ENCODE data around the gene IPO5. TPM values are rescaled to one million over a fixed set of nuclear protein-coding genes. Genes with fewer than 3 reads are reported as not detected.

IPO5 gene
- polyA plus RNA-seq, 1 donor (not counting 4 experiments of a cell fraction or from before 2014, with no cell fraction given): 130 TPM

DNA sequence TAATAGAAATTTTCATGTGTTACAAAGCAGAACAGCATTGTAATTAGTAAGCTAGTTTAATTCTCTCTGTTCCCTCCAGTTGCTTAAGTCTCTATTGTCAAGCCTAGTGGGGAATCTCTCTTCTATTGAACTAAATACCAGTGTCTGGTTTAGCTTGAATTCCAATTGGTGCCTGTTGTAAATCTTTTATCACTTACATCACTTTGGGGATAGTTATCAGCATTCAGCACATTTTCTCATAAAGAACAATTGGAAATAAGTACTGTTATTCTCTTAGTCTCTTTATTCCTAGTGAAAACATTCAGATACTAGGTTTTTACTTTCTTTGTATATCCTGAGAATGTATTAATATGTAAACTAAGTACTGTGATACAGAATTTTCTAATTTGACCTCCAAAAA is 25.2 kb downstream of the IPO5 start:
- no peak for FAIRE-seq
- Histone ChIP-seq H3K4me3 (ENCODE audit: control insufficient read depth in 2 of 3, extremely low read depth in 1 of 3, insufficient read depth in 2 of 3, low read depth in 1 of 3, low read length in 3 of 3) (peak overlapping the region in 2 of 3 experiments; percentile 96 to 99), H3K9me1 (ENCODE audit: control insufficient read depth, extremely low read depth, insufficient read depth, low read length) (no peaks in the 10 kb centered on the region), H3K27ac (ENCODE audit: control insufficient read depth, insufficient read depth, low read length) (peak overlapping the region; percentile 25), H3K36me3 (ENCODE audit: control insufficient read depth in 2 of 2, extremely low read depth in 1 of 2, insufficient read depth in 2 of 2, low read length in 2 of 2) (peaks cover 0 to 8% of the 10 kb centered on the region in 2 experiments), H4K20me1 (ENCODE audit: control insufficient read depth, extremely low read depth, insufficient read depth, low read length) (peaks cover 2% of the 10 kb centered on the region), H3K4me2 (ENCODE audit: control insufficient read depth, extremely low read depth, insufficient read depth, low read depth, low read length) (peak overlapping the region; percentile 90), H2AFZ (ENCODE audit: control insufficient read depth, low read length) (no peak overlapping the region), H3K9me3 (ENCODE audit: control insufficient read depth, low read depth, low read length) (no peaks in the 10 kb centered on the region), H3K79me2 (ENCODE audit: control insufficient read depth, insufficient read depth, low read length) (peaks cover 64% of the 10 kb centered on the region), H3K4me1 (ENCODE audit: control insufficient read depth, extremely low read depth, insufficient read depth, low read length) (peaks cover 23% of the 10 kb centered on the region), H3K9ac (ENCODE audit: control insufficient read depth, extremely low read depth, insufficient read depth, low read length) (peak overlapping the region; percentile 47), H3K27me3 (ENCODE audit: control insufficient read depth, extremely low read depth, insufficient read depth, low read length) (no peaks in the 10 kb centered on the region)
- no peak for DNase-seq (ENCODE audit: low read depth, low spot score)
- TF ChIP-seq, protein P1, sequence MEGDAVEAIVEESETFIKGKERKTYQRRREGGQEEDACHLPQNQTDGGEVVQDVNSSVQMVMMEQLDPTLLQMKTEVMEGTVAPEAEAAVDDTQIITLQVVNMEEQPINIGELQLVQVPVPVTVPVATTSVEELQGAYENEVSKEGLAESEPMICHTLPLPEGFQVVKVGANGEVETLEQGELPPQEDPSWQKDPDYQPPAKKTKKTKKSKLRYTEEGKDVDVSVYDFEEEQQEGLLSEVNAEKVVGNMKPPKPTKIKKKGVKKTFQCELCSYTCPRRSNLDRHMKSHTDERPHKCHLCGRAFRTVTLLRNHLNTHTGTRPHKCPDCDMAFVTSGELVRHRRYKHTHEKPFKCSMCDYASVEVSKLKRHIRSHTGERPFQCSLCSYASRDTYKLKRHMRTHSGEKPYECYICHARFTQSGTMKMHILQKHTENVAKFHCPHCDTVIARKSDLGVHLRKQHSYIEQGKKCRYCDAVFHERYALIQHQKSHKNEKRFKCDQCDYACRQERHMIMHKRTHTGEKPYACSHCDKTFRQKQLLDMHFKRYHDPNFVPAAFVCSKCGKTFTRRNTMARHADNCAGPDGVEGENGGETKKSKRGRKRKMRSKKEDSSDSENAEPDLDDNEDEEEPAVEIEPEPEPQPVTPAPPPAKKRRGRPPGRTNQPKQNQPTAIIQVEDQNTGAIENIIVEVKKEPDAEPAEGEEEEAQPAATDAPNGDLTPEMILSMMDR (optimal IDR thresholded peaks at IDR 0.05 in 1 of 3, IDR thresholded peaks at IDR 0.05 in 1 of 3, conservative IDR thresholded peaks at IDR 0.05 in 1 of 3; ENCODE audit: extremely low read depth in 1 of 3, insufficient read depth in 2 of 3, low read length in 3 of 3): no peak
- TF ChIP-seq EZH2 (IDR thresholded peaks at IDR 0.05; ENCODE audit: low read length): no peak
- dilution Hi-C loops (cut with MboI; ENCODE audit: extremely low pct_ligation_motif_present, low sequenced_read_pairs): no loop called here

DNA sequence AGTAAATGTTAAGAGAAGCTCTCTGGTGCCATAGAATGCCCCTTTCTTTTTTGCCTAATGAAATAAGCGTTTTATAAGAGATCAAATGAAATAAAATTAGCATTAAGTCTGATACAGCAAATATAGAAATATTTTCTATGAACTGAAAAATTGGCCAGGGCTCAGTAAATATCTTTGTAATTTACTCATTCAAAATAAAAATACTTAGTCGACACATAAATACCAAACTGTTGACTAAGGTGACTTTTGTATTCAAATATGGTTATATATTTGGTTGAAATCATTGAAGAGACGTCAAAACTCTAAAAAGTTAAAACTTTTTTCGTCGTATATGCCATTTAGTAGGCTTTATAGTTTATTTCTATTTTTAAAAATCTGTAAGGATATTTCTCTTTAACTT is 25.6 kb downstream of the IPO5 start:
- dilution Hi-C loops (cut with MboI; ENCODE audit: extremely low pct_ligation_motif_present, low sequenced_read_pairs): no loop called here
- Histone ChIP-seq H3K27me3 (ENCODE audit: control insufficient read depth, extremely low read depth, insufficient read depth, low read length) (no peaks in the 10 kb centered on the region), H3K4me2 (ENCODE audit: control insufficient read depth, extremely low read depth, insufficient read depth, low read depth, low read length) (peak overlapping the region; percentile 90), H3K4me3 (ENCODE audit: control insufficient read depth in 2 of 3, extremely low read depth in 1 of 3, insufficient read depth in 2 of 3, low read depth in 1 of 3, low read length in 3 of 3) (peak overlapping the region in 2 of 3 experiments; percentile 96 to 99), H3K9me3 (ENCODE audit: control insufficient read depth, low read depth, low read length) (no peaks in the 10 kb centered on the region), H3K9ac (ENCODE audit: control insufficient read depth, extremely low read depth, insufficient read depth, low read length) (peak overlapping the region; percentile 47), H4K20me1 (ENCODE audit: control insufficient read depth, extremely low read depth, insufficient read depth, low read length) (peaks cover 2% of the 10 kb centered on the region), H3K4me1 (ENCODE audit: control insufficient read depth, extremely low read depth, insufficient read depth, low read length) (peaks cover 23% of the 10 kb centered on the region), H3K27ac (ENCODE audit: control insufficient read depth, insufficient read depth, low read length) (peak overlapping the region; percentile 25), H2AFZ (ENCODE audit: control insufficient read depth, low read length) (no peak overlapping the region), H3K9me1 (ENCODE audit: control insufficient read depth, extremely low read depth, insufficient read depth, low read length) (no peaks in the 10 kb centered on the region), H3K36me3 (ENCODE audit: control insufficient read depth in 2 of 2, extremely low read depth in 1 of 2, insufficient read depth in 2 of 2, low read length in 2 of 2) (peaks cover 0 to 8% of the 10 kb centered on the region in 2 experiments), H3K79me2 (ENCODE audit: control insufficient read depth, insufficient read depth, low read length) (peaks cover 64% of the 10 kb centered on the region)
- TF ChIP-seq, protein P1 (optimal IDR thresholded peaks at IDR 0.05 in 1 of 3, IDR thresholded peaks at IDR 0.05 in 1 of 3, conservative IDR thresholded peaks at IDR 0.05 in 1 of 3; ENCODE audit: extremely low read depth in 1 of 3, insufficient read depth in 2 of 3, low read length in 3 of 3): no peak
- TF ChIP-seq EZH2 (IDR thresholded peaks at IDR 0.05; ENCODE audit: low read length): no peak
- FAIRE-seq: no peak
- no peak for DNase-seq (ENCODE audit: low read depth, low spot score)

All from keratinocyte (primary cell).